Activated CD4-positive, alpha-beta memory T cell treated with anti-CD3 and anti-CD28 coated beads for 36 hours (primary cell): ENCODE results near the gene TRIP4. TPM values are rescaled to one million over a fixed set of nuclear protein-coding genes. Genes with fewer than 3 reads are reported as not detected.
A peak's percentile ranks its signal among the peaks of the same experiment; 100 is the strongest.
"Not testable (repeated sequence)": the region's sequence is repeated elsewhere in the genome, so short reads cannot be mapped to it uniquely, and the experiment has no call there.

Experiments
- CTCF ChIA-PET: fragments of 350-600 bp; sonication (Branson Sonifier 250); formaldehyde crosslinking; loops from one replicate; lab custom pipeline; 2021; ENCODE audit warnings: antibody characterized with exemption, inconsistent platforms; lab: Charles Lee
- POLR2A ChIA-PET: fragments of 350-600 bp; sonication (Branson Sonifier 250); formaldehyde crosslinking; loops from one replicate; lab custom pipeline; 2021; ENCODE audit warnings: antibody characterized with exemption; lab: Charles Lee
- DNase-seq: peaks from one replicate; pipeline ENCODE4 v3.0.0-alpha.2; 2020
- H3K27ac Mint-ChIP-seq: one replicate; pipeline ENCODE4 v1.8.0; 2021; ENCODE audit warnings: mixed read lengths
- H3K27me3 Mint-ChIP-seq: one replicate; pipeline ENCODE4 v1.8.0; 2021; ENCODE audit warnings: mixed read lengths
- H3K36me3 Mint-ChIP-seq: one replicate; pipeline ENCODE4 v1.8.0; 2021; ENCODE audit warnings: mixed read lengths
- H3K4me1 Mint-ChIP-seq: one replicate; pipeline ENCODE4 v1.8.0; 2021; ENCODE audit warnings: low read depth, mixed read lengths
- H3K4me3 Mint-ChIP-seq: one replicate; pipeline ENCODE4 v1.8.0; 2021; ENCODE audit warnings: mild to moderate bottlenecking, mixed read lengths
- H3K9me3 Mint-ChIP-seq: one replicate; pipeline ENCODE4 v1.8.0; 2021; ENCODE audit warnings: mixed read lengths
- intact Hi-C: fragments of 100-400 bp; cut with micrococcal nuclease; formaldehyde crosslinking; loops from one replicate; pipeline ENCODE4 v1.15.1; 2023
- total RNA-seq, 2 experiments: library from RNA; stranded (reverse); gene quantifications; one replicate each; pipeline ENCODE4 v1.2.3, GENCODE V29; 2021

TRIP4 gene
- 10 to 100 TPM; 21.7 to 22.2 TPM for total RNA-seq

DNA sequence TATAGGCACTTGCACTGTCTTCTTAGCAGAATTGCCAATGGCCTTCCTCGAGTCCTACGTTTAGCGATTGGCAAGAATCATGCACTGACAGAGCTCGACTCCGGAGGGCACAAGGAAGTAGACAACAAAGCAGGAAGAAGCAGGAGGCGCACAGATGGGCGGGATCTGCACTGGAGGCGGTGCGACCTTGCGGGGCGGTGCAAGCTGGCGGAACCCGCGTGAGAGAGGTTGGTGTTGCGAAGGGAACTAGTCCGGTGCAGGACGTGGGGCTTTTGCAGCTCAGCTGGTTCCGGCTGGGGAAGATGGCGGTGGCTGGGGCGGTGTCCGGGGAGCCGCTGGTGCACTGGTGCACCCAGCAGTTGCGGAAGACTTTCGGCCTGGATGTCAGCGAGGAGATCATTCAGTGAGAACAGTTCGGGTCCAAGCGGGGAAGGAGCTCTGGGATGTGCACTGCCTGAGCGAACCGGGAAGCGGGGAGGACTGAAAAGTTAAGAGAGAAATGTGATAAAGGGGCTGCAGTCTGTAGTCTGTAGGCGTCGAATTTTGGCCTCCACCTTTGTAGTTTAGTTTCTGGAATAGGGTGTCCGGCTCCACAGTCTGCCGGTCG is at the start of gene TRIP4:
TRIP4 (plus strand) TSS at position 275 of the 607 bp plus-strand sequence; CDS start at position 303, 28 bp downstream.
- Mint-ChIP-seq H3K4me3 (peak within 1 kb of the TSS; percentile 97), H3K4me1 (peaks cover 16% of the 10 kb centered on the region), H3K9me3 (no peaks in the 10 kb centered on the region), H3K27me3 (no peaks in the 10 kb centered on the region), H3K27ac (peak within 1 kb of the TSS; percentile 85), H3K36me3 (peaks cover 3% of the 10 kb centered on the region)
- ChIA-PET CTCF (interaction anchor here (0.5 to 1.3 kb wide), 10 partner anchors 21 to 340 kb away, joined by 3 to 5 read pairs (median 3); partner anchors contain the start of genes CSNK1G1 and PPIB), POLR2A (interaction anchor here (1.0 to 2.1 kb wide), 8 partner anchors 11 to 917 kb away, joined by 3 to 10 read pairs (median 4); partner anchors contain the start of genes PPIB, RNU5B-1 and ZNF609)
- intact Hi-C loops, result loop anchor here (1.0 to 10.0 kb wide), 4 partner anchors 31 to 293 kb away; partner anchors contain the start of genes CIAO2A, CSNK1G1, PPIB and SNX1
- DNase-seq, result peak; percentile 98

DNA sequence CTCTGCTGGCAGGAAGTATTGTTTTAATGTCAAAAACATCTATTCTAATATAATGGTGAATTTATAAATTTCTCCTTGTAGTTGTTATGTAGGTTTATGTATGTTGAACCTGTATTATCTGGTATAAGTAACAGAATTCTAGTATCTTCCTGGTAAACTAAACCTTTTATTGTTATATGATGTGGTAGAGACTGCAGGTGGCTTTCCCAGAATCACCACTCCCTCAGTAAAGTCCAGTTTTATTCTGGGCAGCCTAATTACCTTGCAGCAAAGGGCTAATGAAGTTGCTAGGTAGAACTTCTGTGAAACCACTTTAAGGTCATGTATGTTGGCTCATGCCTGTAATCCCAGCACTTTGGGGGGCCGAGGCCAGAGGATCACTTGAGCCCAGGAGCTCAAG is 47.3 kb upstream of the TRIP4 start:
- H3K36me3 Mint-ChIP-seq, result peaks cover 8% of the 10 kb centered on the region
- intact Hi-C loops, result no loop called here
- no peaks in the 10 kb centered on the region for H3K27me3 Mint-ChIP-seq
- H3K9me3 Mint-ChIP-seq, result no peaks in the 10 kb centered on the region
- no peak for DNase-seq
- H3K4me1 Mint-ChIP-seq, result peaks cover 18% of the 10 kb centered on the region
- ChIA-PET CTCF (no interaction called here), POLR2A (no interaction called here)
- H3K27ac Mint-ChIP-seq, result no peak overlapping the region
- H3K4me3 Mint-ChIP-seq, result no peak overlapping the region

DNA sequence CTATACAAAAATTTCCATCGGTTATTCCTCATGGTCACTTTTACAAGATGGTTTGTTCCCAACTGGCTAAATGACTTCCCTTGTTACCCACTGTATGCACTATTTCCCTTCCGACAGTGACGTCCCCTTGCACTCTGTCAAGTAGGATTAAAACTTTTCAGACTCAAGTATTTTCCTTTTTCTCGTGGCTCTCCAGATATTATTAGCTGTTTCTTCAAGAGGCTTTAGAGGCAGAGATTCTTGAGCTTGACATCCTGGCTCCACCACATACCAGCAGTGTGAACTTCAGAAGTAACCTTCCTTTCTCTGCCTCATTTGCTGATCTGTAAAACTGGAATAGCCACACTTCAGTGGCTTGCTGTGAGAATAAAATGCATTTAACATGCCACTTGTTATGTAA is 45.7 kb upstream of the TRIP4 start:
- Mint-ChIP-seq H3K27ac (no peak overlapping the region), H3K4me3 (no peak overlapping the region), H3K4me1 (peaks cover 11% of the 10 kb centered on the region), H3K36me3 (peaks cover 8% of the 10 kb centered on the region), H3K27me3 (no peaks in the 10 kb centered on the region), H3K9me3 (no peaks in the 10 kb centered on the region)
- no peak for DNase-seq
- ChIA-PET CTCF (no interaction called here), POLR2A (no interaction called here)
- intact Hi-C loops, result no loop called here

DNA sequence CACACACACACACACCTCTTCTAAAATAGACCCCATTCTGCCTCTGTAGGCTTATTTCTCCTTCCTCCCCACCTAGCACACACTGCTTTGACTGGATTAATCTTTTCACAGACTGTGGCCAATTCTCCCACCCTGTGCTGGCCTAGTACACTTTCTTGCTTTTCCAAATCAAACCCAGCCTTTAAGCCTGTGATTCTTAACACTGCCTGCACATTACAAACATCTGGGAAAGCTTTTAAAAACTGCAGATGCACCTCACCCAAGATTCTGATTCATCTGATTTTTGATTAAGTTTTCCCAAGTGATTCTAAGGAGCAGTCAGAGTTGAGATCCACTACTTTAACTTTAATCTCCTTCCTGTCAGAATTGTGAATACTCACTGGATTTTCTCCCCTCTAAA is 44.4 kb upstream of the TRIP4 start:
- Mint-ChIP-seq H3K4me3 (no peak overlapping the region), H3K36me3 (peaks cover 15% of the 10 kb centered on the region), H3K9me3 (no peaks in the 10 kb centered on the region), H3K27me3 (no peaks in the 10 kb centered on the region), H3K4me1 (peaks cover 7% of the 10 kb centered on the region), H3K27ac (no peak overlapping the region)
- ChIA-PET POLR2A (no interaction called here), CTCF (no interaction called here)
- intact Hi-C loops, result no loop called here
- DNase-seq, result no peak

DNA sequence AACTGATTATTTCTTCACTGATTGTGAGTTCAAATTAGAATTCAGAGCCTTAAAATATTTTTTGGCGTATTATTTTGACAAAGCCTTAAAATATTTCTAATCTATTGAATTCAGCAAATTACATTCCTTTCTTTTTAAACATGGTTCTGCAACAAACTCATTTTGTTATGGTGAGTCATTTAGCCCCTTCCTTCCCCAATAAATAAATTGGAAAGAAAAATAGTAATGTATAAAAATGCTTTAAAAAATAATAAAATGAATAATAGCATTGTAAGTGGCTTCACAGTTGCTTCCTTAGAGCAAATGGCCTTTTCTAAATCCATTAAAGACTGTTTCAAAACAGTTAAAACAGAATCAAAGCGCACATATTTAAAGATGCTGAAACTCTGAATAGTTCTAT is 43.8 kb upstream of the TRIP4 start:
- H3K9me3 Mint-ChIP-seq, result no peaks in the 10 kb centered on the region
- H3K27me3 Mint-ChIP-seq, result no peaks in the 10 kb centered on the region
- peaks cover 17% of the 10 kb centered on the region for H3K36me3 Mint-ChIP-seq
- no peak for DNase-seq
- peaks cover 7% of the 10 kb centered on the region for H3K4me1 Mint-ChIP-seq
- CTCF ChIA-PET, result no interaction called here
- intact Hi-C loops, result no loop called here
- no peak overlapping the region for H3K4me3 Mint-ChIP-seq
- POLR2A ChIA-PET, result no interaction called here
- no peak overlapping the region for H3K27ac Mint-ChIP-seq

DNA sequence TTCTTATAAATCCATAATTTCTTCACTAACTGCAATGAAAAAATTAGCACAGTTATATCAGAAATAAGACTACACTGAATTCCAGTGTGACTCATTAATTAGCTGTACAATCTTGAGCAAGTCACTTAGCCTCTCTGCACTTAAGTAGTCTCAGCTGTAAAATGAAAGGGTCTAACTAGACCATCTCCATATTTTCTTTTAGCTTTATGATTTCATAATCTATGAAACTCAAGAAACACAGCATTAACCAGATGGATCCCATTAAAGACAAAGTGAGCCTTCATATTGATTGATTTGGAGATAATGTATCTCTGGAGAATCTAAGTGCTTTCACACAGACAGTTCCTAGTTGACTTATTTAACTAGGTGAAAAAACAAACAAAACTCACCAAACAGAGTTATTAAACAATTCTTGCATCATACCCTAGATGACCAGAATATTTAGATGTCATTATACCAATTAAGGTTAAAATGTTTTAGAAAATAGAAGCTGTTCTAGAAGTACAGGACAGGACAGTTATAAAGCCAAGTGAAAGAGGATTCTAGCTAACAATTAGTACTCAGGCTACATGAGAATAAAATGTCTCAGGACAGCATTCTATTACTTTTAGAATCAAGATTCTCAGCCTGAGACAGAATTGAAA is 42.9 kb upstream of the TRIP4 start:
- Mint-ChIP-seq H3K36me3 (peaks cover 16% of the 10 kb centered on the region), H3K9me3 (no peaks in the 10 kb centered on the region), H3K4me3 (no peak overlapping the region), H3K27ac (no peak overlapping the region), H3K4me1 (peaks cover 7% of the 10 kb centered on the region), H3K27me3 (no peaks in the 10 kb centered on the region)
- DNase-seq, result no peak
- POLR2A ChIA-PET, result no interaction called here
- CTCF ChIA-PET, result interaction anchor here (1.0 to 1.3 kb wide), 3 partner anchors 10 to 309 kb away, joined by 3 read pairs; no protein-coding TSS in a partner anchor
- intact Hi-C loops, result no loop called here

DNA sequence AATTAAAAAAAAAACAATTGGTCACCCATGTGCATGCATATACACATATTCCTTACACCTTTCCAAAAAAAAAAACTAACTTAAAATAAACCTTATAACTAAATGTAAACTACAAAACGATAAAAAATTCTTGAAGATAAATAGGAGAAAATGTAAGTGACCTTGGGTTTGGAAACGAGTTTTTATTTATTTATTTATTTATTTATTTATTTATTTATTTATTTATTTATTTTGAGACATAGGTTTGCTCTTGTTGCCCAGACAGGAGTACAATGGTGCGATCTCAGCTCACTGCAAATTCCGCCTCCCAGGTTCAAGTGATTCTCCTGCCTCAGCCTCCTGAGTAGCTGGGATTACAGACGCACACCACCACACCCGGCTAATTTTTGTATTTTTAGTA is 41.4 kb upstream of the TRIP4 start:
- H3K4me3 Mint-ChIP-seq, H3K4me1 Mint-ChIP-seq, H3K27me3 Mint-ChIP-seq, POLR2A ChIA-PET, H3K27ac Mint-ChIP-seq, DNase-seq, CTCF ChIA-PET, intact Hi-C loops, H3K9me3 Mint-ChIP-seq: not testable (repeated sequence)
- peaks cover 16% of the 10 kb centered on the region for H3K36me3 Mint-ChIP-seq

DNA sequence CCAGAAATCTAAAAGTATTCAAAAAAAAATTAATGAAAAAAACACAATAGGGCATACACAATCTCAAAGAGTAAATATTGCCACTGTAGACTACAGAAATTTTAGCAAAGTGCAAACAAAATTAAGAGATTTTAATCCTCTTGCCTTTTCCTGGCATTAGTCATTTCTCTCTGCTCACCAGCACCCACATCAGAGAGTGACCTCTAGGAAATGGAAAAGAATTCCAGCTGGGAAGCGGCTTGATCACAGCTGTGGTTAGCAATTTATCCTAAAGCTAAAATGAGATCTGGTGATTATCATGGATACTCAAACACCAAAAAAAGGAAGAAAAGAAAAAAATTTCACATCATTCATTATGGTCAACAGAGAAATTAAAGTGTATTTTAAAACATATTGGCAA is 39.2 kb upstream of the TRIP4 start:
- H3K4me1 Mint-ChIP-seq, result peaks cover 3% of the 10 kb centered on the region
- ChIA-PET POLR2A (no interaction called here), CTCF (no interaction called here)
- DNase-seq, result no peak
- intact Hi-C loops, result no loop called here
- no peak overlapping the region for H3K27ac Mint-ChIP-seq
- no peaks in the 10 kb centered on the region for H3K9me3 Mint-ChIP-seq
- H3K36me3 Mint-ChIP-seq, result peaks cover 12% of the 10 kb centered on the region
- H3K27me3 Mint-ChIP-seq, result no peaks in the 10 kb centered on the region
- H3K4me3 Mint-ChIP-seq, result no peak overlapping the region

DNA sequence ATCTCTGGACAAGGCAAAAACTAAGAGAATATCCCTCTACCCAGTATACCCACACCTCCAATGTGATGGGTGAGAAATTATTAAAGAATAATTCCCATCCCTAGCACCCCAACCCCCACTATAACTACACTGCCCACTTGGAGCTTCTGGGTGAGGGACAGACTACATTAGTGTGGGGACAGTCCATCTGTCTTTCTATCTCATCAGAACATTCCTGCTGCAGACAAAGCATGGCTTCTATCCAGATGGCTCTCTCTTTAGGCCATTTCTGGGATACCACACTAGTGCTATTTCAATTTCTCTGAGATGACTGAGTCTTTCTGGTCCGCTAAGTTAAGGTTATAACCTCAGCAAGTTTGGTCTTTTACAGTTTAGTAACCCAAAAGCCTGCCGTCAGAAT is 38.3 kb upstream of the TRIP4 start:
- POLR2A ChIA-PET, result no interaction called here
- Mint-ChIP-seq H3K4me3 (no peak overlapping the region), H3K9me3 (no peaks in the 10 kb centered on the region), H3K27me3 (no peaks in the 10 kb centered on the region), H3K4me1 (peaks cover 2% of the 10 kb centered on the region), H3K36me3 (peaks cover 12% of the 10 kb centered on the region), H3K27ac (no peak overlapping the region)
- no peak for DNase-seq
- CTCF ChIA-PET, result no interaction called here
- intact Hi-C loops, result no loop called here

DNA sequence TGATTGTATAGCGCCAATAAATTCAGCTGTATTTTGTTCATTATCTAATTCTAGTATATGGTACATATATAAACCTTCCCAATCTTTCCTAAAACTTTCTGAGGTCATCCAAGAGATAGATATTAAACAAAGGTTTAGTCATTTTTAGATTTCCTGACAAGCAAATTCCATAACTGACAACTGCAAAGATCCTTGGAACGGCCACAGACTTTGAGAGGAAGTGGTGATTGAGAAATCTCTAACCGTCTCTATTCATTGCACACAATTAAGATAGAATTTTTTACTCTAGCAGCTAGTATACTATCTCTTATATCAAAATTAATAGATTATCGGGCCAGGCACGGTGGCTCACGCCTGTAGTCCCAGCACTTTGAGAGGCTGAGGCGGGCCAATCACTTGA is 36.4 kb upstream of the TRIP4 start:
- ChIA-PET POLR2A (no interaction called here), CTCF (interaction anchor here (0.5 to 0.6 kb wide), 2 partner anchors 188 to 956 kb away, joined by 3 read pairs; no protein-coding TSS in a partner anchor)
- peaks cover 11% of the 10 kb centered on the region for H3K4me1 Mint-ChIP-seq
- intact Hi-C loops, result no loop called here
- DNase-seq, result no peak
- H3K9me3 Mint-ChIP-seq, result no peaks in the 10 kb centered on the region
- H3K27me3 Mint-ChIP-seq, result no peaks in the 10 kb centered on the region
- H3K4me3 Mint-ChIP-seq, result no peak overlapping the region
- no peak overlapping the region for H3K27ac Mint-ChIP-seq
- H3K36me3 Mint-ChIP-seq, result peaks cover 15% of the 10 kb centered on the region

DNA sequence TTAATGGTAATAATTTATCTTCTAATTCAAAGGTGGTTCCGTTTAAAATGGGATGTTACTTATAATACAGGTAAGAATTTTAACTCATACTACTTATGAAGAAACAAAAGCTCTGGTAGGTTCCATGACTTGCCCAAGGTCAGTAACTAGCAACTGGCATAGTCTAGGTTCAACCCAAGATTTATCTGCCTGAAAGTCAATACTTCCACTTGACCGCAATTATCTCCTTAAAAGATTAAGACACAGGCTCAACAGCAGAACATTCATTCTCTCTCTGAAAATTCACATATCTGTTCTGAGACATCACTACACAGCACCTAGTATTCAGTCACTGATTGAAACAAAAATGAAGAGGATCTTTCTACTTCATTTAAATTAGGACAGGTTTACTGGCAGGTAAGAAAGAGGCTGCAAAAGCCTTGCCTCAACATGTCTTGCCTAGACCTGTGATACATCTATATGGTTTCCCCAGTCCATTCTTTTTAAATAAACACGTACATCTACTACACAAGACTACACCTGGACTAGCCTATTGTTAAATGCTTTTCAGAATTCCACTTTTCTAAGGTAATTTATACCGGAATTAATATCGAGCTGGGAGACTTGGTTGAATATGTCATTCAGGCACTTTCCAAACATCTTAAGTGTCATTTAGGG is 32.8 kb upstream of the TRIP4 start:
- POLR2A ChIA-PET, result no interaction called here
- no peaks in the 10 kb centered on the region for H3K9me3 Mint-ChIP-seq
- intact Hi-C loops, result no loop called here
- peaks cover 3% of the 10 kb centered on the region for H3K36me3 Mint-ChIP-seq
- no peaks in the 10 kb centered on the region for H3K27me3 Mint-ChIP-seq
- peaks cover 16% of the 10 kb centered on the region for H3K4me1 Mint-ChIP-seq
- no peak for DNase-seq
- CTCF ChIA-PET, result interaction anchor here (0.9 to 1.5 kb wide), 3 partner anchors 10 to 145 kb away, joined by 3 to 5 read pairs (median 3); no protein-coding TSS in a partner anchor
- H3K4me3 Mint-ChIP-seq, result peak overlapping the region; percentile 90
- peak overlapping the region; percentile 88 for H3K27ac Mint-ChIP-seq

DNA sequence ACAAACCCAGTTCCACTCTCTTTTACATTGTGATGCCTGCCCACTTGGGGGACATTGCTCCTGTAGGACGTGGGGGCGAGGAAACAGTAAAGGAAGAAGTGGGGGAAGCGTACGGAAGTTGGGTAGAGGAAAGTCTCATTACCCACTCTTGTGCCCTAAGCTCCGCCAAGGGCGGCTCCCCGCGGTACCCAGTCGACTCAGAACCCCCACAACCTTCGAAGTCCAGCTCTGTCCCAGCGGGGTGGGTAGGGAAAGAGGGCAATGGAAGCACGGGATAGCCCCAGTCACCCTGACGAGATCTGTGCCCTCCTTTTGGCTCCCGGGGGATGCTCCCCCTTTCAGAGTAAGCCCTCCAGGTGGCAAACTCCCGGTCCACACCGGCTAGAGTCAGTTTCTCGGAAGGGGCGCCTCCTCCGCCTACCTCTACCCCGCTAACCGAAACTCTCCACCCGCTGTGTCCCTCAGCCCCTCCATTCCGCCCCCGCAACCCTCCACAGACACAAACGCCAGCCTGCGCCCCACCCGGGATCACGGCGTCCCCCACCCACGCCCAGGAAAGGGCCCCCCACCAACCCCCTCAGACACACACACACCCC is 32.2 kb upstream of the TRIP4 start:
- intact Hi-C loops, result no loop called here
- Mint-ChIP-seq H3K27ac (peak overlapping the region; percentile 88), H3K9me3 (no peaks in the 10 kb centered on the region), H3K4me3 (peak overlapping the region; percentile 90), H3K4me1 (peaks cover 16% of the 10 kb centered on the region), H3K36me3 (peaks cover 3% of the 10 kb centered on the region), H3K27me3 (no peaks in the 10 kb centered on the region)
- DNase-seq, result peak; percentile 54
- CTCF ChIA-PET, result interaction anchor here (0.6 to 1.5 kb wide), 3 partner anchors 10 to 145 kb away, joined by 3 to 5 read pairs (median 3); partner anchors contain the start of gene TRIP4
- POLR2A ChIA-PET, result interaction anchor here (1.0 kb wide), 1 partner anchor 162 kb away, joined by 4 read pairs; no protein-coding TSS in a partner anchor
